Smooth muscle cell of trachea (primary cell): ENCODE data around the gene GPRIN1. TPM values are rescaled to one million over a fixed set of nuclear protein-coding genes. Genes with fewer than 3 reads are reported as not detected.

Experiments used
- total RNA-seq: library from RNA; depleted of rRNA; stranded (reverse); fragments of >200 nt; gene quantifications from 2 replicates; pipeline ENCODE4 v1.2.1, GENCODE V29; 2014

GPRIN1 gene
- 6.3 and 7.4 TPM in 2 replicates for total RNA-seq

DNA sequence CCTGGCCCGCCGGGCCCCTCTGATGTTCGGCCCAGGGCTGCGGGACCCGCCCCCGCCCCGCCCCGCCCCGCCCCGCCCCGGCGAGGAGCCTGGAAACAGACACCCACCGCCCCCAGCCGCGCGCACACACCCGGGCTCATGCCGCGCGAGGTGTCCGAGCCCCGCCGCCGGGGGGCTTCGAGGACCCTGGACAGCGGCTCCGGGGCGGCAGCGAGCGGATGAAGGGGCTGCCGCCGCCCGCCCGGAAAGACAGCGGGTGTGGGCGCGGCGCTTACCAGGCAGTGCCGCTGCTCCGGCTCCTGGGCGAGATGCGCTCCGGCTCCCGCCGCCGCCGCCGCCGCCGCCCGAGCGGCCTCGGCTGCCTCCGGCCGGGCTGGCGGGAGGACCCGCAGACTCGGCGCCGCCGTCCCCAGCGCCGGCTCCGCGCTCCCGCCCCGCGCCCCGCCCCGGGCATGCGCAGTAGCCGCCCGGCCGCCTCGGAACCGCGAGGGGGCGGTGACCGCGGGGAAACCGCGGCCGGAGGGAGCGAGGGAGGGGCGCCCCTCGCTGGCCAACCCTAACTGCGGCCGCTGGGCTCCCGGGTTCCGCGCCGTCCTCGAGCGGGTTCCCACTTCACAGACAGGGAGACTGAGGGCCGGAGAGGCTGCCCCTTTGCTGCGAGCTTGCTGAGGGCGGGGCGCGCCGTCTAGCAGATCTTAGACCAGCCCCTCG, at the start of gene GPRIN1:
Gene GPRIN1 (minus strand): TSS at position 433 of the 711 bp plus-strand sequence. CDS start 10,322 bp downstream, outside the sequence.

DNA sequence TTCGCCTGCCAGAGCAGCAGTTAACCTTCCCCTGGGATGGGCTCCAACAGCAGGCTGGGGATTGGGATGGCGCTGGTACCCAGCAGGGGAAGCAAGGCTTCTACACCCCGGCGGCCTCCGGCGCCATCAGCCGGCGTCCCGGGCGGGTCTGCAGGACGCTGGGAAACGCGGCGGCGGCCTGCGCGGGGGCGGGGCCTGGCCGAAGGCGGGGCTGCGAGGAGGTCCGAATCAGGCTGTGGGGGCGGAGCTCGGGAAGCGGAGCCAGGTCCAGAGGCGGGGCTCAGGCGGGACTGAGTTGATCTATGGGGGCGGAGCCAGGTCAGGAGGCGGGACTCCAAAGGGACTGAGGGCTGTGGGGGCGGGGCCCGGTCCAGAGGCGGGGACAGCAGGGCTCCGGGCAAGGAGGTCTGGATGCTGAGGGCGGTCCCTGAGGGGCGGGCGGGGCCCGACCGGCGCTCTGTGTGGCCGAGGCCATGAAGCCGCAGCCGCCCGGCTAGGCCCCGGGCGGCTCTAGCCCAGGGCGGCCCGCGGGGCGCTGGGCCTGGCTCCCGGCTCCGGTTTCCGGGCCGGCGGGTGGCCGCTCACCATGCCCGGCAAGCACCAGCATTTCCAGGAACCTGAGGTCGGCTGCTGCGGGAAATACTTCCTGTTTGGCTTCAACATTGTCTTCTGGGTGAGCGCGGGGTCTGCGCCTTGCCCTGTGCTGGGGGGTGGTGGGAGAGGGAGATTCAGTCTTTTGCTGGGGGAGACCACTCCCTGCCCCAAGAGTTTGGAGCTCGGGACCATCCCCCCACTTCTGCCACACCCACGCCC, 37.3 kb upstream of the GPRIN1 start, which contains the start of gene TSPAN17:
Gene TSPAN17 (plus strand): TSS at position 455 of the 813 bp plus-strand sequence. CDS start 132 bp downstream, at position 587.

DNA sequence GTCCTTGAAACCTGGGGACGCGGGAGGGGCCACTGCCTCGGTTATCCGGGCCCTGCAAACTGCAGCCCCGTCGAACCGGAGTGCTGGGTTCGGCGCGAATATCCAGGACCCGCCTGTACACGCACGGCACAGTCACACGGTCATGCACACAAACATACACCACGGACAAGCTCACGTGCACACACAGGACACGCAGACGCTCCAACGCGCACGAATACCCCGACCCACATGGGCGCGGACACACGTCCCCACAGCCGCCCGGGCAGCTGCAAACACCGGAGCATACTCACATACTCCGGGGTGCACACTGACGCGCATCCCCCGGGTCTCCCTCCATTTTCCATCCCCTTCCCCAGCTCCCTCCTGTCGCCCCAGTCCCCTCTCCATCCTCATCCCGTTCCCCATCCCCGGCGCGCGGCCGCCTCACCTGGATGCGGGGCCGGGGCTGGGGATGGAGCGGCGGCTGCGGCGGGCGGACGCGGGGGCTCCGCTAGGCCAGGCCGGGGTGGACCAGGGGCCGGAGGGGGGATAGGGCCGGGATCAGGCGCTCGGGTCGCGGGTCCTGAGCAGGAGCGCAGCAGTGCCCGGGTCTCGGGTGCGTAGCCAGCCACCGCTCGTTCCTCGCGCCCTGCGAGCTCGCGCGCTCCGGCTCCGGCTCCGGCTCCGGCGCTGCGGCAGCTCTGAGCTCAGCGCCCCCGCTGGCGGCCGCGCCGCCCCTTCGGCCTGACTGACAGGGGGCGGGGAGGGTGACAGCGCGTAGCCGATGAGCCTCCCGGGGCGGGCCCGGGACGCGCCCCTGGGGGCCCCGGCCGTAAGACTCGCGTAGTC, 20.1 kb upstream of the GPRIN1 start, which contains the start of the genes EIF4E1B and SNCB:
Gene EIF4E1B (plus strand): TSS at position 823 of the 828 bp plus-strand sequence. CDS start 12,113 bp downstream, outside the sequence.
Gene SNCB (minus strand): TSS at position 682 of the 828 bp plus-strand sequence. CDS start 880 bp downstream, outside the sequence.

DNA sequence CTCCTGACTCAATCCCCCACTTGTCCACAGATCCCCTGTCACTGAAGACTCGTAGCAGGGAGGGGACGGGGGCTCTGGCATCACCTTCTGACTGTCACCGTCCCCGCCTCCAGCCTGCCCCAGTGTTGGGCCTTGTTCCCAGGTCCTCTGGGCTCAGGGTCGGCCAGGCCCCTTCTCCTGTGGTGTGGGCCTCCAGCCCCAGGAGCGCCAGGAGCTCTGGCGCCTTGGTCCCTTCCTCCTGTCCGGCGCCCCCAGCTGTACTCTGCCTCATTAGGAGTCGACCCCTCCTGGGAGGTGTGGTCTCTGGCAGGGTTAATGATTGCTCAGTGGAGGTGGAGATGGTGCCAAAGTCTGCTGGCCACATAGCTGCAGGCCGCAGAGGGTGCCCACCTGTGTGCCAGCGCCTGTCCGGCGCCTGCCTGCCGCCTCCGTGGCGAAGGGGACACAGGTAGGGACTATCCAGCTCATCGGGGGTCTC, 61.0 kb downstream of the GPRIN1 start, which contains the start of gene CDHR2:
Gene CDHR2 (plus strand): TSS at position 376 of the 478 bp plus-strand sequence. CDS start 16,011 bp downstream, outside the sequence.

Other genes starting within 250 kb of the GPRIN1 start
- 58.3 and 134 TPM in 2 replicates for gene KIAA1191, start 248.4 kb downstream of the GPRIN1 start, total RNA-seq
- 12.1 and 16.3 TPM in 2 replicates for gene ARL10, start 244.7 kb downstream of the GPRIN1 start, total RNA-seq
- 4.5 and 7.6 TPM in 2 replicates for gene NOP16, start 221.6 kb downstream of the GPRIN1 start, total RNA-seq
- 22.8 and 52.8 TPM in 2 replicates for gene HIGD2A, start 221.4 kb downstream of the GPRIN1 start, total RNA-seq
- 82.2 and 93.6 TPM in 2 replicates for gene CLTB, start 193.6 kb downstream of the GPRIN1 start, total RNA-seq
- 45.5 and 46.4 TPM in 2 replicates for gene FAF2, start 161.8 kb downstream of the GPRIN1 start, total RNA-seq
- gene RNF44, start 72.8 kb downstream of the GPRIN1 start, total RNA-seq = 3.2 and 6.5 TPM in 2 replicates
- gene CDHR2, start 60.8 kb downstream of the GPRIN1 start, total RNA-seq = under 0.01 TPM in 2 replicates
- 0.33 and 1.6 TPM in 2 replicates for gene SNCB, start 20.4 kb upstream of the GPRIN1 start, total RNA-seq
- gene EIF4E1B, start 20.5 kb upstream of the GPRIN1 start, total RNA-seq = not detected in 2 replicates
- 33.7 and 45.7 TPM in 2 replicates for gene TSPAN17, start 37.3 kb upstream of the GPRIN1 start, total RNA-seq
- gene UNC5A, start 200.4 kb upstream of the GPRIN1 start, total RNA-seq = not detected in 2 replicates